DMS53 treated with DMSO at 0.1 percent for 48 hours (cell line): Measurements from ENCODE around the gene JOSD1.

Experiments used
- DNase-seq: peaks from one replicate; lab custom pipeline; 2025; ENCODE audit not compliant: unreplicated experiment; lab: John Stamatoyannopoulos, UW

JOSD1 gene

GRCh38 chr22:38733724-38734381, 33.1 kb upstream of the JOSD1 start:
- DNase-seq, result peak; percentile 26

- no peak for DNase-seq
These were observed 32.6 kb upstream of the JOSD1 start for GRCh38 chr22:38733329-38733723.

GRCh38 chr22:38732251-38732815, 31.6 kb upstream of the JOSD1 start:
- DNase-seq, result no peak

- no peak for DNase-seq
These were observed 31.0 kb upstream of the JOSD1 start for GRCh38 chr22:38731703-38732161.

- DNase-seq, result no peak
These were observed 29.7 kb upstream of the JOSD1 start for GRCh38 chr22:38730411-38730871.

- no peak for DNase-seq
These were observed 29.2 kb upstream of the JOSD1 start for GRCh38 chr22:38729946-38730345.

GRCh38 chr22:38728871-38729796, 28.4 kb upstream of the JOSD1 start:
- DNase-seq, result no peak

GRCh38 chr22:38727530-38728451, 27.0 kb upstream of the JOSD1 start:
- no peak for DNase-seq

- DNase-seq, result no peak
These were observed 26.4 kb upstream of the JOSD1 start for GRCh38 chr22:38727123-38727522.

GRCh38 chr22:38725900-38726655, 25.3 kb upstream of the JOSD1 start:
- DNase-seq, result no peak

GRCh38 chr22:38724926-38725571, 24.3 kb upstream of the JOSD1 start:
- DNase-seq, result peak; percentile 5

- DNase-seq, result no peak
These were observed 23.4 kb upstream of the JOSD1 start for GRCh38 chr22:38724176-38724575.

- no peak for DNase-seq
These were observed 20.8 kb upstream of the JOSD1 start for GRCh38 chr22:38721551-38721950.

GRCh38 chr22:38720350-38720749, 19.6 kb upstream of the JOSD1 start:
- no peak for DNase-seq

- no peak for DNase-seq
These were observed 18.5 kb upstream of the JOSD1 start for GRCh38 chr22:38719196-38719595.

- DNase-seq, result peak; percentile 64
These were observed 17.7 kb upstream of the JOSD1 start for GRCh38 chr22:38718414-38718813.

GRCh38 chr22:38717244-38717643, 16.5 kb upstream of the JOSD1 start:
- no peak for DNase-seq

GRCh38 chr22:38716826-38717225, 16.1 kb upstream of the JOSD1 start:
- DNase-seq, result no peak

- DNase-seq, result no peak
These were observed 15.5 kb upstream of the JOSD1 start for GRCh38 chr22:38716271-38716670.
